ENCODE measurements around the gene TRIOBP. TPM values are rescaled to one million over a fixed set of nuclear protein-coding genes. Genes with fewer than 3 reads are reported as not detected.

The TRIOBP gene
- total RNA-seq, 4 donors from 2014 or later: 58.6 to 71.6 (median 64.3) TPM

DNA sequence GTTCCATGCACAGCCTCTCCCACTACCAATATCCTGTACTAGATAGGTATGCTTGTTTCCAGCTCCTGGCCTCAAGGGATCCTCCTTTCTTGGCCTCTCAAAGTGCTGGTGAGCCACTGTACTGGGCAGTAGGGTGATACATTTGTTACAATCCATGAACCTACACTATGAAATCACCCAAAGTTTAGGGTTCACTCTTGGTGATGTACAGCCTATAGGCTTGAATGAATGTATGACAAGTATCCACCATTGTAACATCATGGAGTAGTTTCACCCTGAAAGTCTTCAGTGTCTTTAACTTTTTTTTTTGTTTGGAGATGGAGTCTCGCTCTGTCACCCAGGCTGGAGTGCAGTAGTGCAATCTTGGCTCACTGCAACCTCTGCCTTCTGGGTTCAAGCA is 31.8 kb downstream of the TRIOBP start:
- no peak overlapping the region for H3K27ac ChIP-seq
- TF ChIP-seq EP300 (IDR thresholded peaks at IDR 0.05): no peak
- TF ChIP-seq, protein P1, sequence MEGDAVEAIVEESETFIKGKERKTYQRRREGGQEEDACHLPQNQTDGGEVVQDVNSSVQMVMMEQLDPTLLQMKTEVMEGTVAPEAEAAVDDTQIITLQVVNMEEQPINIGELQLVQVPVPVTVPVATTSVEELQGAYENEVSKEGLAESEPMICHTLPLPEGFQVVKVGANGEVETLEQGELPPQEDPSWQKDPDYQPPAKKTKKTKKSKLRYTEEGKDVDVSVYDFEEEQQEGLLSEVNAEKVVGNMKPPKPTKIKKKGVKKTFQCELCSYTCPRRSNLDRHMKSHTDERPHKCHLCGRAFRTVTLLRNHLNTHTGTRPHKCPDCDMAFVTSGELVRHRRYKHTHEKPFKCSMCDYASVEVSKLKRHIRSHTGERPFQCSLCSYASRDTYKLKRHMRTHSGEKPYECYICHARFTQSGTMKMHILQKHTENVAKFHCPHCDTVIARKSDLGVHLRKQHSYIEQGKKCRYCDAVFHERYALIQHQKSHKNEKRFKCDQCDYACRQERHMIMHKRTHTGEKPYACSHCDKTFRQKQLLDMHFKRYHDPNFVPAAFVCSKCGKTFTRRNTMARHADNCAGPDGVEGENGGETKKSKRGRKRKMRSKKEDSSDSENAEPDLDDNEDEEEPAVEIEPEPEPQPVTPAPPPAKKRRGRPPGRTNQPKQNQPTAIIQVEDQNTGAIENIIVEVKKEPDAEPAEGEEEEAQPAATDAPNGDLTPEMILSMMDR (IDR thresholded peaks at IDR 0.05): no peak
- no peak for TF ChIP-seq POLR2AphosphoS5 (IDR thresholded peaks at IDR 0.05)
- no peak for TF ChIP-seq POLR2A (IDR thresholded peaks at IDR 0.05)
- no peak for DNase-seq (ENCODE audit: low spot score in 2 of 2)
- H3K36me3 ChIP-seq: peaks cover 3% of the 10 kb centered on the region
- no peaks in the 10 kb centered on the region for H3K27me3 ChIP-seq
- 100% methylated on average over 1 of the region's 1 CpG for WGBS
- H3K4me1 ChIP-seq: peaks cover 6% of the 10 kb centered on the region
- no peak overlapping the region for H3K4me3 ChIP-seq
- H3K9me3 ChIP-seq: no peaks in the 10 kb centered on the region

DNA sequence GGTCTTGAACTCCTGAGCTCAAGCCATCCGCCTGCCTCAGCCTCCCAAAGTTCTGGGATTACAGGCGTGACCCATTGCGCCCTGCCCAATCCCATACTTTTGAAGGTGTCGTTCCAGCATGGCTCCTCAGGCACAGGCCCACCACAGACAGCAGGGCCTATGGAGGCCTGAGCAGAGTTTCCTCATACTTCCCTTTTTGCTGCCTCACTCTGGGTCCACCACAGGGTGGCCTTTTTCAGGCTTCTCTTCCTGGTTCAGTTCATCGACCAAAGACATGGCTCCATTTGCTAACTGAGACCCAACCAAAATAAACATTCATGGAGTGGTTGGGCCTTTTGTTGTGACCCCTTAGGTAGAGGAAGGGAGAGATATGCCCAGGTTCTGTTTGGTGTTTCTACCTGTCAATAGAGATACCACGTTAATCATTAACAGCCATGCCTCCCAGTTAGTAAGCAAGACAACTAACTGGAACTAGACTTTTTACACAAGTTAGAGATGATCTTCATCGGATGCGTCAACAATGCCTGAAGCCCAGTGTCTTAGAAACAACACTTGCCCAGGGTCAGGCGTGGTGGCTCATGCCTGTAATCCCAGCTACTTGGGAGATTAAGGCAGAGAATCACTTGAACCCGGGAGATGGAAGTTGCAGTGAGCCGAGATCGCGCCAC is 35.1 kb downstream of the TRIOBP start:
- peaks cover 6% of the 10 kb centered on the region for H3K4me1 ChIP-seq
- WGBS: 90% methylated on average over 12 of the region's 13 CpGs
- no peak overlapping the region for H3K27ac ChIP-seq

DNA sequence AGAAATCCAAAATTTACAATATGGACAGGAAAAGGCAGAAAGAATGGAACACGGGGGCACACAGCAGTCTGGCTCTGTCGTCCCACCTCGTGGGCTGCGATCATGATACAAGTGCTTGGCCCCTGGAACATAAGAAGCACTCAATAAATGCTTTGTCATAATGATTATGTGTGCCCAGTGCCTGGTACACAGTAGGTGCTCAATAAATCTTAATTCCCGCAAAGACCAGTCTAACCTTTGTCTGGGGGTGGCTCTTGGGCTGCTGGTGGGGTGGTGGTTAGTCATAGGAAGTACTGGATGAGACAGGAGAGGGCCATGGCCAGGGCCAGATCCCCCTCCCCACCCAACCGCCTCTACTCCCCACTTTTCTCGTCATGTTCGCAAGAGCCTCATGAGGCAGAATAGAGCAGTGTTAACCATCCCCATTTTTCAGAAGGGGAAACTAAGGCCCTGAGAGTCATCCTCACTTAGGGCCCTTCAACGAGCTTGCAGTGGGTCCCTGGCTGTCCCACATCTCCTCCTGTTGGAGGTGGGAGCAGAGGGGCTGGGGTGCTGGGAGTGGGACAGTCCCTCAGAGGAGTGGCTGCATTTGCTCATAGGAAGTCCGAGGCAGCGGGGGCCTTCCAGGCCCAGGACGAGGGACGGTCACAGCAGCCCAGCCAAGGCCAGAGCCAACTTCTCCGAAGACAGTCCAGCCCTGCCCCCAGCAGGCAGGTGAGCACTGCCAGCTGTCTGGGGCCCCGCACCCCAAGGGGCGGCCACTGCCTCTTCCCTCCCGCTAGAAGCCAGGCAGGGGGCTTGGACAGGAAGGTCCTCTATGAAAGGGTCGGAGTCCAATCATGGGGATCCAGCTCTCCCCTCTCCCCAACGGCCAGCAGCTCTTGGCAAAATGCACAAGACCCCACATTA is 36.1 kb downstream of the TRIOBP start:
- TF ChIP-seq POLR2A (IDR thresholded peaks at IDR 0.05) (no peak), EP300 (IDR thresholded peaks at IDR 0.05) (no peak), POLR2AphosphoS5 (IDR thresholded peaks at IDR 0.05) (no peak)
- TF ChIP-seq, protein P1 (IDR thresholded peaks at IDR 0.05): no peak
- peaks cover 2% of the 10 kb centered on the region for H3K4me1 ChIP-seq
- H3K27me3 ChIP-seq: no peaks in the 10 kb centered on the region
- no peak for DNase-seq (ENCODE audit: low spot score in 2 of 2)
- no peaks in the 10 kb centered on the region for H3K9me3 ChIP-seq
- H3K27ac ChIP-seq: no peak overlapping the region
- WGBS: 86% methylated on average over 15 of the region's 19 CpGs
- no peak overlapping the region for H3K4me3 ChIP-seq
- H3K36me3 ChIP-seq: no peaks in the 10 kb centered on the region

More for the DNA sequence above, 35.1 kb downstream of the TRIOBP start:
- H3K27me3 ChIP-seq: no peaks in the 10 kb centered on the region
- no peaks in the 10 kb centered on the region for H3K36me3 ChIP-seq
- H3K4me3 ChIP-seq: no peak overlapping the region
- DNase-seq (ENCODE audit: low spot score in 2 of 2): no peak
- H3K9me3 ChIP-seq: no peaks in the 10 kb centered on the region
- no peak for TF ChIP-seq EP300 (IDR thresholded peaks at IDR 0.05)
- TF ChIP-seq POLR2AphosphoS5 (IDR thresholded peaks at IDR 0.05): no peak
- TF ChIP-seq, protein P1 (IDR thresholded peaks at IDR 0.05): no peak
- TF ChIP-seq POLR2A (IDR thresholded peaks at IDR 0.05): no peak

DNA sequence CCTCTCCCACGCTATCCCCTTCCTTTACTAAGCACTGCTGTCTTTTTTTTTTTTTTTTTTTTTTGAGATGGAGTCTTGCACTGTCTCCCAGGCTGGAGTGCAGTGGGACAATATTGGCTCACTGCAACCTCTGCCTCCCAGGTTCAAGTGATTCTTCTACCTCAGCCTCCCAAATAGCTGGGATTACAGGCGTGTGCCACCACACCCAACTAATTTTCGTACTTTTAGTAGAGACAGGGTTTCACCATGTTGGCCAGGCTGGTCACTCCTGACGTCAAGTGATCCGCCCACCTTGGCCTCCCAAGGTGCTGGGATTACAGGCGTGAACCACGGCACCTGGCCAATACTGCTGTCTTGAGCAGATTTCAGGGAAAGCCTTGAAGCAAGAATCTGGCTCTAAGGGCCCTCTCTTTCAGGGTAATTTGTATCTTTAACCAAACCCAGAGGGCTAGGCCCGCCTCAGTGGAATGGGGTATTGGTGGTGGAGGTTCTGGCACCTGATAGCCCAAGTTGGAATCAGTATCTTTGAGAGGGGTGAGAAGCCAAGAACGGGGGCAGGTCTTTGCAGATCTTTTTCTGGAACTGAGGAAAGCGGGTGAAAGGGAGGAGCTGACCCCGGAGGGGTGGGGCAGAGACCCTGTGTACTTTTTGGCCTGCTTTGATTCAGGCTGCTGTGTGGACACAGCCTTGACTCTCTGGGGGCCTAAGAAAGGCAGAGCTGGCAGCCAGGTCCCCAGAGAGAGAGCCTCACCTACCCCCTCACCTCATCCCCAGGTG is 37.0 kb downstream of the TRIOBP start:
- Histone ChIP-seq H3K36me3 (no peaks in the 10 kb centered on the region), H3K4me3 (no peak overlapping the region), H3K9me3 (no peaks in the 10 kb centered on the region), H3K27me3 (no peaks in the 10 kb centered on the region), H3K27ac (no peak overlapping the region), H3K4me1 (peaks cover 3% of the 10 kb centered on the region)
- 78% methylated on average over 11 of the region's 11 CpGs for WGBS
- TF ChIP-seq, protein P1 (IDR thresholded peaks at IDR 0.05): no peak
- no peak for TF ChIP-seq EP300 (IDR thresholded peaks at IDR 0.05)
- TF ChIP-seq POLR2A (IDR thresholded peaks at IDR 0.05): no peak
- TF ChIP-seq POLR2AphosphoS5 (IDR thresholded peaks at IDR 0.05): no peak
- DNase-seq (ENCODE audit: low spot score in 2 of 2): no peak

Measured in suprapubic skin (tissue), 4 donors.